CD4-positive, alpha-beta T cell treated with Interleukin-1 beta for 1 hour (primary cell): ENCODE results near the gene PTPRO.

Source experiments
- DNase-seq, 2 donors: peaks; one replicate each; pipeline ENCODE4 v3.0.0-alpha.2; 2020 to 2022

Gene PTPRO

GRCh38 chr12:15574353-15574752 lies 252.0 kb downstream of the PTPRO start:
- DNase-seq, result no peak

DNA sequence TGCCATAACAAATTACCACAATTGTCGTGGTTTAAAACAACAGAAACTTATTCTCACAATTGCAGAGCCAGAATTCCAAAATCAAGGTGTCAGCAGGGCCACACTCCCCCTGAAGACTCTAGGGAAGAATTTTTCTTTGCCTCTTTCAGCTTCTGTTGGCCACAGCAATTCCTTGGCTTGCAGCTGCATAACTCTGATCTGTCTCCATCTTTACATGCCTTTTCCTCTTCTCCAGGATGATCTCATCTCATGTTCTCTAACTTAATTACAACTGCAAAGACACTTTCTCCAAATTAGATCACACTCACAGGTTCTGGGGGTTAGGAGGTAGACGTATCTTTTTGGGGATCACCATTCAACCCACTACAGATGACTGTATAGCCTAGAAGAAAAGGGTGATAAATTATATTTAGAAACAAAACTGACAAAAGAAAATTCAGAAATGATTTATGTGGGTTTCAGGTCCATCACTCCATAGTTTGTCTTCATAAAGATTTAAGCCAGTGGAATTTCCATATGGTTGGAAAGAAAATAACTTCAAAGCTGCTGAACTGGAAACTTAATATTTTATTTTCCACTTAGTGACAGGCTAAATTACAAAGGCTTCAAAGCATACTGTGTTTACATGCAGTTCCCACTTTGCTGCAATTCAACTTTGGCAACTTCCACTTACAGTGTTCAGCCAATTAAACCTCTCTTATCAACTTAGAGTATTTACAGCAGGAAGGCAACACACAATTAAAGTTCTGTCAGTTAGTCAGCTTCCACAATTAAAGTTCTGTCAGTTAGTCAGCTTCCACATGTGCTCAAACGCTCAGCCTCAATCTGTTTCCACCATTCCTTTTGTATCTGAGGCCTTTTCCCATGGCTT lies 253.6 kb downstream of the PTPRO start:
- no peak for DNase-seq

- DNase-seq, result peak; percentile 15 to 38
Measured at GRCh38 chr12:15580431-15580830, 258.1 kb downstream of the PTPRO start.

GRCh38 chr12:15581006-15581405 lies 258.7 kb downstream of the PTPRO start:
- DNase-seq, result no peak

DNA sequence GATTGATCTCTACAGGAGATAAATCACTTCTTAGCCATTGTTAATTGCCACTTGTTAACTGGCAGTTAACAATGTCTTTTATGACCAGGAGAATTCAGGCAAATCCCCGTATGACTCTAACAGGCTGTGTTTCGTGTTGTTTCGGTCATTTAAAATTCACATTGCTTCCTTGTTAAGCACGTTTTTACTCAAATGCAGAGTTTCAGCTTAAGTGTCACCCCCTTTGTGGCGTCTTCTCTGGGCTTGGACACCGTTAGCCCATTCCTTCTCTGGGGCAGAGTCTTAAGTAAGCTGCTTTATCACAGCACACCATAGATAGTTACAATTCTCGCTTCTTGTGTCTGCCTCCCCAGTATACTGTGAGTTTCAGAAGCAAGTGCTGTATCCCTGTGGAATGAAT lies 261.5 kb downstream of the PTPRO start:
- no peak for DNase-seq

DNA sequence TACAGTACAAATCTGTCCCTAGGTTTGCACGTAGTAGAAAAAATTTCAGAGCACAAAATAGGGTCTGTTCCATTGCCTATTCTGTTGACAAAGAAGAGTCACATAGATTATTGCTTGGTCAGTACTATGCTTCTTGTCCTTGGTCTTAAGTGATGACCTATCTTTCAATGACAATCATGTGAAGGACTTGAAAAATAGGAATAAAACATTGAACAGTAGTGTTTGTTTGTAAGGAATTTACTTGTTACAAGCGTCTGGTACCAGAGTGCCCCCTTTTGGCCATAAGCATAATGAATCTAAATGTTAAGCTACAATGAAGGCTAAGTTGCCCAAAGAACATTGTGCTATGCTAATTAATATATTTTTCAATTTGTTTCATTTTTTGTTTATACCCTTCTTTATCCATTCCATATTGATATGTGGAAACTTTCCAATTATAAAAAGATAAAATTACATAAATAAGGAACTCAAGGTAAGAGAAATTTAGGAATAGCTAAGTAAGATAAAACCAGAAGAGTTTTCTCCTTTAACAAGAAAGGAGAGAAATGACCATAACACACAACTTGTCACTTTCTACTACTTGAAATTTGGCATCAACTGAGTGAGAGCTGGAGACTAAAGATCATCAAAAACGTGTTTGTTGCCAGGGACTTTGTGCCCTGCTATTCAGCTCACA lies 262.2 kb downstream of the PTPRO start:
- DNase-seq, result peak; percentile 26 to 58

DNA sequence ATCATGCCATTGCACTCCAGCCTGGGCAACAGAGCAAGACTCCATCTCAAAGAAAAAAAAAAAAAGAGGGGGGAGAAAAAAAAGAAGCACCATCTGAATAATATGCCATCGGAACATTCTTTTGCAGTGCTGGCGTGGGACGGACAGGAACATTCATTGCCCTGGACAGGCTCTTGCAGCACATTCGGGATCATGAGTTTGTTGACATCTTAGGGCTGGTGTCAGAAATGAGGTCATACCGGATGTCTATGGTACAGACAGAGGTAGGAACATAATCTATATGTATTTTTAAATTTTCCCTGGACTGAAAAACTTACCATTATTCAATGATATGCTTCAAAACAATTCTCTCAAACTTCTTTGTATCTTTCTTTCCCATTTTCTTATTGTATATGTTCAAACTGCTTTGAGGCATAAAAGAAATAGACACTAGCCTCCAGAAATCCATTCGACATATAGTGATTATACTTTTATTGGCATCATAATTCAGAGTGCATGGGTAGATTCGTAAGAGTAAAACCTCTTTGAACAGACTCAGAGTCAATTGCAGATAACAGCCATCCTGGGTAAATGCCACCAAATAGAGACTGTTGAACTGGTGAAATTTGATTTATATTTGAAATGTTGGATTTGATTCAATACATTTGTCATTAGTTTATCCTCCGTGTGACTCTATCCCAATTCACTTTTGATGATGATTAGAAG lies 267.2 kb downstream of the PTPRO start:
- DNase-seq, result no peak

DNA sequence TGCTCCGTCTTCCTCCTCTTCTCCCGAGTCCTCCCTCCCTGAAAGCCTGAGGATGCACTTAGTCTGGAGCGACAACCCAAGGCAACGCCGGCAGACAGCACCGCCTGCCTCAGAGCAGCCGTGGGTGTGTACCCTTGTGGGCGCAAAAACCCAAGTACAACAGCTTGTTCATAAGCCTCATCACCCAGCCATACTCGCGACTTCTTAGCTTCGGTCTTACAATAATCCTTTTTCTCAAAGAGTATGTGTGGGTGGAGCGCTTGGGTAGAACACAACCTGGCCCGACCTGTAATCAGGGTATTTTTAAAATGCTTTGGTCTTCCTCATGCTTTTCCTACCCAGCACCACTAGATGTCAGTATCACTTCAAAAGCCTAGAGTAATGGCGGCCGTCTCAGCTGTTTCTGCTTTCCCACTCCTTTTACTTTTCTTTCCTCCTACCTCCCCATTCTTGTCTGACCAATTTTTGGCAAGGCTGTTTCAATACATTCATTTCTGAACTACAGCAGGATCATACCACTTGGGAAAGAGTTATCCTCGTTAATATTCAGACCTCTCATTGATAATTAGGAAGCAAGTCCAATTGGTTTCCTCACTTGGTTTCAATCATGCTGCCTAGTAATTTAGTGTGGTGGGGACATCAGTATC lies 268.0 kb downstream of the PTPRO start:
- peak; percentile 31 to 70 for DNase-seq

- no peak for DNase-seq
Measured at GRCh38 chr12:15591811-15592210, 269.5 kb downstream of the PTPRO start.

DNA sequence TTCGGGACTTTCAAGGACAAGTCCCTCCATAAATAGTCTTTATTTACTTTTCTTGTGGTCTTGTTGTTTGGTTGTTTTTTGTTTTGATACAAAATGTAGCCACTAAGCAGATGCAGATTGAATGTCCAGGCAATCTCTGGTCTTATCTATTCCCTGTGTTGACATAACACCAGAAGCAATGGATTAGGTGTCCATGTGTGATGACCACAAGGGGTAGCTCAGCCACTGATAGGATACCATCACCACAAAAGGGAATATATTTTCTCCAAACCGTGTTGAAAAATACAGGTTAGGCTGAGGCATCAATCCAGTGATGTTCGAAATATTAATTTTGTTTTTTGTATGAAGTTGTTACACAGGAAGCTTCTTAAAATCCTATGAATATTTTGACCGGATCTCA lies 270.6 kb downstream of the PTPRO start:
- no peak for DNase-seq

- no peak for DNase-seq
Measured at GRCh38 chr12:15596174-15596573, 273.9 kb downstream of the PTPRO start.

DNA sequence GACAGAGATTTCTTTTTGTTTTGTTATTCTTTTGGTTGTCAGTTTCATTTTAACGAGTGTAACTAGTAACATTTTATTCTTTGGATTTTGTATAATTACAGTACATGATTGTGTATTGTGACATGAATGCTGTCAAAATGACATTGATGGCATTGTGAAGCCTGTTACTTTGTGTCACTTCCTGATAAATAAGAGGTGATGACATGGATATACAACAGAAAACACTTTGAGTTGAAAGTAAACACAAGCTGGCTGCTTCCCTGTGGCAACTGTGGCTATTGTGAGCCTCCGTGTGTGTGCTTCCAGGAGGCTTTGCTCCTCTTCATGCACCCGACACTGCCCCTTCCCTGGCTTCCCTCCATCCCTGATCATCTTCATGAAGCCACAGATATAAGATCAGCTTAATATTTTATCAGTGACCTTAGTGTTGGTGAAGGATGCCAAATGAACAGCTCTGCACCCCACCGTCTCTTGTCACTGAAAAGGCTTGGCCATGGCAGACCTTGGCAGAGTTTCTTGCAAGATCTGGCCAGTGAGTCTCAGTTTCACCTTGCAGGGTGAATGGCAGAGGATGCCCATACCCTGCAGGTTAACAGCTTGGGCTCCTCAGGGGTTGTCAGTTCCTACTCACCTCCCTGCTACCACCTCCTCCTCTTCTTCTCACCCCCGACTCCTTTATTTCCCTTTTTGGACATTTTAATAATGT lies 275.0 kb downstream of the PTPRO start:
- DNase-seq, result no peak

GRCh38 chr12:15599266-15600037 lies 277.1 kb downstream of the PTPRO start:
- DNase-seq, result no peak

DNA sequence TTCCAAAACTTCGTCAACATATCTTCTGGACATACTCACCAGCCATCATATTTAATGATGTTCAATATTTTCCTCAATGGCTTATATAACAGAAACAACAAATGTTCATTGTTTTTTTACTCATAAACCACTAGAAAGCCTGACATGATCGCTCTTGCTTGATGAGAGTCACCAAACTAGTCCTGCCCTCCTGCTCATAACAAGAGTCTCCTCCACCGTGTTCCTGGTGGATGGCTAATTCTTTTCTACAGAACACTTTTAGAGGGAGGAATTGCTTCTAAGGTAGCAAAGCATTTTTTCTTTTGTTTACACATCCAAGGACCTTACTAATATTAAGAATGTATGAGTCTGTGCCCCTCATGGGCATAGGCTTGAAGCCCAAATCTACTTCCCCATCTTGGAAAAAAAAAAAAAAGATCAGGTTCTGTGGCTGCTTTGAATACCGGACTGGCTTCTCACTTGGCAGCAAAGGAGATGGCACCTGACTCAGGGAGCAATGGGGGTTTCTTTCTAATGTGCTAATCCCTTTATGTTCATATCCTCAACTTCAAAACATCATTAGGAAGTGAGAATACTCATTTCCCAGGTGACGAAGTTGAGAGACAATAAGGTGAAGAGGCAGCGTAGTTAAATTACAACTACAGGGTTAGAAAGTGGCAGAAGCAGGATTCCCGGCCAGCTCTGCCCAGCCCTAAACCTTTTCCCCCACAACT lies 278.1 kb downstream of the PTPRO start:
- DNase-seq, result no peak

DNA sequence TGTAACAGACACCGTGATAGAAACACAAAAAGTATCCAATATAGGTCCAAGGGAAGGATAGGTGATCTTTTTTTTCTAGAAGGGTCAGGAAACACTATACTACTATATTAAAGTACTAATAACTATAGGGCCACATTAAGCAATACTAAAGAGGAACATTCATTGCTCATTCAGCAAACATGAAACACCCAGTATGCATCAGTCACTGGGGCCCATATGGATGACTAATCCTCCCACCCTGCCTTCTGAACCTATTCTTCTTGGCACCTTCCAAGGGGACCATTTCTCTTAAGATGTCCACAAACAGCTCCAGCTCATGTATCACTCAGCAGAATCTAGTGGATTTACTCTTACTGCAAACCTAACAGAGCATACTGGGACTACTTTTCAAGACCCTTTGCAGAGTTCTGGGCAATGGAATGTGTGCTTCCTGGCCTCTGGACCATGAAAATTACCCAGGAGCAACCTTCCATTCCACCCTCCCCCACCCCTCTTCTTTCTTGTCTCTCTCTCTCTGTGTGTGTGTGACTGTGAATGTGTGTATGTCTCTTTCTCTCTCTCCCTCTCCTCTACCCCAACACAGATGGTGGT lies 279.0 kb downstream of the PTPRO start:
- peak in 1 of 2 donors; percentile 15 for DNase-seq

DNA sequence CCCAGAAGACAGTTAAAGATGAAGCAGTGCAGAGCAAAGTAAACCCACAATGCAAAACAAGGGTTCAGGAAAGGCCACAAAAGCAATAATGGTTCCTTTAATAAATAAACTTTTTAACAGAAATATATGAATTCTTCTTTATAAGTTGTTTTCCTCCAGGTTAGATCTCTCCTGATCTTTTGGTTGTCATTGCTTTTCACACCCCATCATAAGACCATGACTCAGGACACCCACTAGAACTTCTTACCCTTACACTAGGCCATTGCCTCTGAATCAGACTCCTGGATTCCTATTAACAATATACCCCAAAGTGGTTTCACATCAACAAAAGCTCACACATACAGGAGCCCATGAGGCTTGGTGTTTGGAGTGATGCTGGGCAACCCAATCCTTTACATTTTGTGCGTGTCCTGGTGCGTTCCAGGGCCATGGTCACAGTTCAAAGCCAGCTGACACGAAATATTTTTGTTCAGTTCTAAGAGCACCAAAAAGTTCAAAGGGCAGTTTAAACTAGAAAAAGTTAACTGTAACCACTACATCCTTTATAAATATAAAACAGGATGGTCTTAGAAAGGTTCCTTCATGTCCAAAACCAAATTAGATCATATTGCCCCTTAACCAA lies 279.9 kb downstream of the PTPRO start:
- no peak for DNase-seq

DNA sequence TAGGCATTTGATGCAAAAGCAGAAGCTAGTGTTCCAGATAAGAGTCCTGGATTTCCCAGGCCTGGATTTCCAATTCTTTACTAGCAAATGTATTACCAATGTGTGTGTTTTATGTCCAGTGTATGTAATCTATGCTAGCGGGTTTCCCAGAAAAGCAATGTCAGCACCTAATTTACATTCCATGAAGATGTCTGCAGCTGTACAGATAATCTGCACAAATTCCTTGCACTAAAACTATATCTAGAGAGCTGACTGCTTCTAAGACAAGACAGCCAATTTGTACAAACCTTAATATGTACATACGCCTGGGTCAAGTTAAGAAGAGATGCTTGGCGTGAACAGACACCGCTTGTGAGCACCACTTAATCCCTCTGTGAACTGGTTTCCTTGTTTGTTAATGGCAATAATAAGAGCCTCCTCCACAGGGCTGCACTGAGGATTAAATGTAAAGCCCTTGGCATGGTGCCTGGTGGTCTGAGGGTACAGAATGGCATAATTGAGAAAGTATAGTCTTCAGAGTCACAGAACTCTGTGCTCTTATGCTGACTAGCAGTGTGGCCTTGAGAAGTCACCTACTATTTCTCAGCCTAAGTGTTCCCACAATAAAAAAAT lies 281.3 kb downstream of the PTPRO start:
- DNase-seq, result no peak

DNA sequence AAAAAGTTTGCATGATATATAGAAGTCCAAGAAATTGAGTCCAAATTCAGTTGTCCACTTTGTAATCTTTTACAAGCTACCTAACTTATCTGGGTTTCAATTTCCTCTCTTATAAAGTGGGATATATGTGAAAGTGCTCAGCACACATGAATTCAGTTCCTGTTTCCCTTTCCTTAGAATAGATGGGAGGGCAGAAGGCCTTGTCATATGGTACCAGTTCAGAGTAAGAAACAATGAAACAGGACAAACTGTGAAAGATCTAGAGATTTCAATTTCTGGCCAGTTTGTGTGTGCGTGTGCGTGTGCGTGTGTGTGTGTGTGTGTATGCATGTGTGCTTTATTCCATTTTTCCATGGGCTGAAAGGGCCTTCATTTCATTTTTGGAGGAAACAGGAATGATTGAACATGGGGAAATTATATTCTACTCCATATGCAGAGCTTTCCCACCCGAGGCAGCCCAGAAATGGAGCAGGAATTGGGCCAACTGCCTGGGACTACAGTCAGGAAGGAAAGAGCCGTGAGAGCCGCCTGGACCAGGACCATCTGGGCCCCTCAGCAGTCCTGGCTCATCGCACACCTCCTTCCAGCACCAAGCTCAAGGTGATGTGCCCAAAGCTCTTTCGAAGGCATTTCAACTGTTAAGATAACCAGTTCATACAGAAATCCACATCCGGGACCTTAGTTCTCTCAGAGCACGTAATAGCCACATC lies 283.7 kb downstream of the PTPRO start:
- no peak for DNase-seq

GRCh38 chr12:15608406-15608805 lies 286.1 kb downstream of the PTPRO start:
- no peak for DNase-seq
